ENCODE data around the gene ITPRIP. TPM values are rescaled to one million over a fixed set of nuclear protein-coding genes. Genes with fewer than 3 reads are reported as not detected.

ITPRIP gene
- total RNA-seq, 1 donor from 2014 or later = 1.6 TPM

DNA sequence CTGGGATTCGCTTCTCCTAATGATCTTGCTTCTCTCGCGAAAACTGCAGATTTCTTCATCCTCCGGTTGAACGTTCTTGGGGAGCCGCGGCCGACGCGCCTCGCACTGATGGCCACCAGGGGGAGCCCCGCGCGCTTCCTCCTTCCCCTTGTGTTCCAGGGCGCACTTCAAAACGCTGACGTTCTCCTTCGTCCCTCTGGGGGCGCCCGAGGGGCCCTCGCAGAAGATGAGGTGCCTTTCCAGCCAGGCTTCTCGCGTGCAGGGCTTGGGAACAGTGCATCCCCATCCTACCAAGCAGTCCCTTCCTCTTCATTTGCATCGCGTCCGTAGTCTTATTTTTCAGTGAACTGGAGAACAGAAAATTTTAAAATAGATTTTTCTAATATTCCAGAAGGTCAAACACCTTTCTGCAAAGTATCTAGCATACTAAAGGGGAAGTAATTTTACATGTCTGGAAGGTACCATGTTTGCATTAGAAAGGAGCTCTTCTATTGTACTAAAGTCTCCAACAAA, 46.8 kb downstream of the ITPRIP start:
- Histone ChIP-seq H3K9me3 (ENCODE audit: low read depth) (no peaks in the 10 kb centered on the region), H3K4me2 (peak overlapping the region; percentile 46), H3K79me2 (ENCODE audit: low read depth) (no peaks in the 10 kb centered on the region), H3K27ac (no peak overlapping the region), H3K36me3 (no peaks in the 10 kb centered on the region), H3K4me1 (peaks cover 9% of the 10 kb centered on the region), H2AFZ (replicated peaks) (peak overlapping the region; percentile 66), H3K4me3 (no peak overlapping the region), H4K20me1 (ENCODE audit: low read depth) (no peaks in the 10 kb centered on the region), H3K27me3 (peaks cover 11% of the 10 kb centered on the region), H3F3A (ENCODE audit: low read depth) (peaks cover 5% of the 10 kb centered on the region), H3K9ac (no peak overlapping the region)
- H3K4me1 Mint-ChIP-seq = peaks cover 6% of the 10 kb centered on the region
- H3K27me3 Mint-ChIP-seq (ENCODE audit: insufficient read depth, low read depth) = peaks cover 11% of the 10 kb centered on the region
- H3K4me3 Mint-ChIP-seq = peak overlapping the region; percentile 63
- no peaks in the 10 kb centered on the region for H3K36me3 Mint-ChIP-seq
- peak; percentile 94 for DNase-seq (ENCODE audit: low spot score)
- TF ChIP-seq EZH2 (IDR thresholded peaks at IDR 0.05) = no peak
- TF ChIP-seq EZH2phosphoT487 (IDR thresholded peaks at IDR 0.05) = no peak
- TF ChIP-seq, protein P1, sequence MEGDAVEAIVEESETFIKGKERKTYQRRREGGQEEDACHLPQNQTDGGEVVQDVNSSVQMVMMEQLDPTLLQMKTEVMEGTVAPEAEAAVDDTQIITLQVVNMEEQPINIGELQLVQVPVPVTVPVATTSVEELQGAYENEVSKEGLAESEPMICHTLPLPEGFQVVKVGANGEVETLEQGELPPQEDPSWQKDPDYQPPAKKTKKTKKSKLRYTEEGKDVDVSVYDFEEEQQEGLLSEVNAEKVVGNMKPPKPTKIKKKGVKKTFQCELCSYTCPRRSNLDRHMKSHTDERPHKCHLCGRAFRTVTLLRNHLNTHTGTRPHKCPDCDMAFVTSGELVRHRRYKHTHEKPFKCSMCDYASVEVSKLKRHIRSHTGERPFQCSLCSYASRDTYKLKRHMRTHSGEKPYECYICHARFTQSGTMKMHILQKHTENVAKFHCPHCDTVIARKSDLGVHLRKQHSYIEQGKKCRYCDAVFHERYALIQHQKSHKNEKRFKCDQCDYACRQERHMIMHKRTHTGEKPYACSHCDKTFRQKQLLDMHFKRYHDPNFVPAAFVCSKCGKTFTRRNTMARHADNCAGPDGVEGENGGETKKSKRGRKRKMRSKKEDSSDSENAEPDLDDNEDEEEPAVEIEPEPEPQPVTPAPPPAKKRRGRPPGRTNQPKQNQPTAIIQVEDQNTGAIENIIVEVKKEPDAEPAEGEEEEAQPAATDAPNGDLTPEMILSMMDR (IDR thresholded peaks at IDR 0.05) = peak; percentile 100
- H3K27ac Mint-ChIP-seq = no peak overlapping the region
- H3K9me3 Mint-ChIP-seq = no peaks in the 10 kb centered on the region

DNA sequence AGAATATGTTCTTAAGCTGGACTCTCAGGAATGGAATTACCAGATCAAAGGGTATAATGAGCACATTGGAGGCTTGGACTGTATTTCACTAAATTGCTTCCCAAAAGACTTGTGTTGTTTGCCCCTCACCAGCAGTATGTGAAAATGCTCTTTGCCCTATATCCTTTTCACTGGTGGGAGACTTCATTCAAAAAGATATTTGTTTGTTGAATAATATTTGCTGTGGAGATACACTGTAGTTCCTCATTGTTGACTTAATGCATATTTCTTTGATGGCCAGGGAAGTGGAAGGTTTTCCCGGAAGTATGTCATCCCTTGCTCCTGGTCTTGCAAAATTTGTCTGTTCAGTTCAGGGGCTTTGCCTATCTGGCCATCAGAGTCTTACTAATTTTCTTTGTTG, 49.9 kb downstream of the ITPRIP start:
- DNase-seq (ENCODE audit: low spot score) = no peak
- Histone ChIP-seq H3K79me2 (ENCODE audit: low read depth) (no peaks in the 10 kb centered on the region), H3K4me3 (no peak overlapping the region), H3K9ac (no peak overlapping the region), H3K27me3 (peaks cover 11% of the 10 kb centered on the region), H3F3A (ENCODE audit: low read depth) (peaks cover 5% of the 10 kb centered on the region), H3K4me1 (peaks cover 9% of the 10 kb centered on the region), H3K4me2 (no peak overlapping the region), H3K27ac (no peak overlapping the region), H2AFZ (replicated peaks) (no peak overlapping the region), H4K20me1 (ENCODE audit: low read depth) (no peaks in the 10 kb centered on the region), H3K36me3 (no peaks in the 10 kb centered on the region), H3K9me3 (ENCODE audit: low read depth) (no peaks in the 10 kb centered on the region)
- TF ChIP-seq EZH2 (IDR thresholded peaks at IDR 0.05) = no peak
- TF ChIP-seq, protein P1 (IDR thresholded peaks at IDR 0.05) = no peak
- H3K27me3 Mint-ChIP-seq (ENCODE audit: insufficient read depth, low read depth) = peaks cover 9% of the 10 kb centered on the region
- no peak overlapping the region for H3K27ac Mint-ChIP-seq
- no peaks in the 10 kb centered on the region for H3K36me3 Mint-ChIP-seq
- H3K4me1 Mint-ChIP-seq = peaks cover 6% of the 10 kb centered on the region
- H3K4me3 Mint-ChIP-seq = no peak overlapping the region
- no peaks in the 10 kb centered on the region for H3K9me3 Mint-ChIP-seq

DNA sequence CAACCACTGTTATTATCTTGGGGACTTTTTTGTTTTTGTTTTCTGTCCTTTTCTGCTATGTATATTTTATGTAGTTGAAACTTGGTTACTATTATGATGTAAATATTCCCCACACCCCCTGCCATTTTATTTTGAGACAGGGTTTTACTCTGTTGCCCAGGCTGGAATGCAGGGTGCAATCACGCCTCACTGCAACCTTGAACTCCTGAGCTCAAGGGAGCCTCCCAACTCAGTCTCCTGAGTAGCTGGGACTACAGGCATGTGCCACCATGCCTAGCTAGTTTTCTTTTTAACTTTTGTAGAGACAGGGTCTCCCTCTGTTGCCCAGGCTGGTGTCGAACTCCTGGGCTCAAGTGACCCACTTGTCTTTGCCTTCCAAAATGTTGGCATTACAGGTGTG, 51.3 kb downstream of the ITPRIP start:
- H3K36me3 ChIP-seq = no peaks in the 10 kb centered on the region
- Mint-ChIP-seq H3K4me3 (no peak overlapping the region), H3K36me3 (no peaks in the 10 kb centered on the region), H3K27me3 (ENCODE audit: insufficient read depth, low read depth) (peaks cover 9% of the 10 kb centered on the region), H3K4me1 (peaks cover 6% of the 10 kb centered on the region), H3K27ac (no peak overlapping the region), H3K9me3 (no peaks in the 10 kb centered on the region)
- H4K20me1 ChIP-seq (ENCODE audit: low read depth) = no peaks in the 10 kb centered on the region
- peaks cover 4% of the 10 kb centered on the region for H3F3A ChIP-seq (ENCODE audit: low read depth)
- H3K9me3 ChIP-seq (ENCODE audit: low read depth) = no peaks in the 10 kb centered on the region
- H3K27me3 ChIP-seq = peaks cover 11% of the 10 kb centered on the region
- no peaks in the 10 kb centered on the region for H3K79me2 ChIP-seq (ENCODE audit: low read depth)
- DNase-seq (ENCODE audit: low spot score) = no peak
- H3K4me3 ChIP-seq = no peak overlapping the region
- no peak overlapping the region for H3K4me2 ChIP-seq
- TF ChIP-seq, protein P1 (IDR thresholded peaks at IDR 0.05) = no peak
- no peak for TF ChIP-seq EZH2 (IDR thresholded peaks at IDR 0.05)
- TF ChIP-seq EZH2phosphoT487 (IDR thresholded peaks at IDR 0.05) = no peak
- H3K27ac ChIP-seq = no peak overlapping the region
- no peak overlapping the region for H3K9ac ChIP-seq
- H2AFZ ChIP-seq (replicated peaks) = no peak overlapping the region
- H3K4me1 ChIP-seq = peaks cover 4% of the 10 kb centered on the region

Measured in neural progenitor cell (in vitro differentiated cells).